Muscle of back (tissue), 11 donors: ENCODE measurements around the gene SLC39A13. TPM values are rescaled to one million over a fixed set of nuclear protein-coding genes. Genes with fewer than 3 reads are reported as not detected.

Experiments used
- DNase-seq, 3 donors: peaks; one replicate each; pipeline versions ENCODE4 v3.0.0 to v3.0.0-alpha.2; 2013
- polyA plus RNA-seq, 10 donors: library from polyadenylated mRNA; unstranded; fragments of 120-200 nt; gene quantifications; one replicate each; pipeline ENCODE4 v1.2.1, GENCODE V29; 2013; ENCODE audit not compliant: insufficient read length in 10 of 10

The SLC39A13 gene
- polyA plus RNA-seq, 10 donors: 27.0 to 48.6 (median 35.3) TPM

- DNase-seq: peak in 1 of 3 donors; percentile 56
These were observed 7.6 kb upstream of the SLC39A13 start for GRCh38 chr11:47400768-47401279.

- no peak for DNase-seq
These were observed 5.3 kb upstream of the SLC39A13 start for GRCh38 chr11:47403135-47403534.

- DNase-seq: no peak
These were observed 4.8 kb upstream of the SLC39A13 start for GRCh38 chr11:47403571-47403970.

GRCh38 chr11:47406896-47407745 is 1.3 kb upstream of the SLC39A13 start:
- no peak for DNase-seq

- peak in 2 of 3 donors; percentile 47 to 84 for DNase-seq
These were observed 429 bp downstream of the SLC39A13 start for GRCh38 chr11:47408598-47409439.

- peak in 1 of 3 donors; percentile 11 for DNase-seq
These were observed 1.3 kb downstream of the SLC39A13 start for GRCh38 chr11:47409440-47410369.

- DNase-seq: peak in 1 of 3 donors; percentile 5
These were observed 2.2 kb downstream of the SLC39A13 start for GRCh38 chr11:47410370-47411264.

GRCh38 chr11:47411884-47412746 is 3.7 kb downstream of the SLC39A13 start:
- DNase-seq: peak in 2 of 3 donors; percentile 24 to 59

- DNase-seq: peak in 1 of 3 donors; percentile 20
These were observed 5.0 kb downstream of the SLC39A13 start for GRCh38 chr11:47413351-47413750.

GRCh38 chr11:47413908-47414684 is 5.7 kb downstream of the SLC39A13 start:
- DNase-seq: peak in 1 of 3 donors; percentile 59

GRCh38 chr11:47414685-47415070 is 6.3 kb downstream of the SLC39A13 start:
- DNase-seq: no peak

GRCh38 chr11:47415091-47415854 is 6.9 kb downstream of the SLC39A13 start:
- DNase-seq: peak in 1 of 3 donors; percentile 42

- peak; percentile 89 to 92 (median 90) for DNase-seq
These were observed 7.6 kb downstream of the SLC39A13 start for GRCh38 chr11:47415949-47416472.

- no peak for DNase-seq
These were observed 9.3 kb downstream of the SLC39A13 start for GRCh38 chr11:47417712-47418111.

- no peak for DNase-seq
These were observed 10.3 kb downstream of the SLC39A13 start for GRCh38 chr11:47418454-47419259.

- DNase-seq: no peak
These were observed 17.2 kb downstream of the SLC39A13 start for GRCh38 chr11:47425611-47426010.
